Endothelial cell of umbilical vein (primary cell): ENCODE results near the gene ALAS2. TPM values are rescaled to one million over a fixed set of nuclear protein-coding genes. Genes with fewer than 3 reads are reported as not detected.

Experiments
- BruUV-seq: library from RNA; stranded (reverse); fragments of 400-500 nt; replicated peaks from 2 replicates; lab custom pipeline; 2021; lab: Mats Ljungman, UMichigan
- CTCF ChIA-PET: fragments of 300-600, 350-600 bp; sonication (Branson Sonifier 250); formaldehyde crosslinking; loops from one replicate; lab custom pipeline; 2021; ENCODE audit warnings: antibody characterized with exemption, inconsistent platforms; lab: Charles Lee
- POLR2A ChIA-PET: fragments of 300-600, 350-600 bp; sonication (Branson Sonifier 250); formaldehyde crosslinking; loops from one replicate; lab custom pipeline; 2021; ENCODE audit warnings: antibody characterized with exemption, inconsistent platforms; lab: Charles Lee
- DNase-seq: peaks from one replicate; pipeline ENCODE4 v3.0.0-alpha.2; 2011; ENCODE audit warnings: low read depth, low spot score
- FAIRE-seq: peaks from 2 replicates; lab custom pipeline; 2011; peaks lifted over from hg19 to GRCh38; lab: Jason Lieb, UNC
- H2AFZ ChIP-seq: 2 replicates; pipeline ENCODE4 v1.6.0; 2012; ENCODE audit warnings: low read depth, low read length, control low read depth, inconsistent platforms
- H3K27ac ChIP-seq: 2 replicates; pipeline ENCODE4 v1.5.1; 2011; ENCODE audit warnings: low read depth, mild to moderate bottlenecking, control low read depth, low read length, moderate library complexity; ENCODE audit not compliant: insufficient read depth
- H3K27me3 ChIP-seq, 2 experiments: 2 replicates each; pipeline versions ENCODE4 v1.6.0 to v1.6.1; 2011; ENCODE audit warnings: low read length in 2 of 2, mixed read lengths in 1 of 2; ENCODE audit not compliant: control insufficient read depth in 2 of 2, insufficient read depth in 2 of 2
- H3K36me3 ChIP-seq, 2 experiments: 2 replicates in 1 of 2; 3 replicates in 1 of 2; pipeline ENCODE4 v1.5.1; 2011; ENCODE audit warnings: low read length in 2 of 2, mild to moderate bottlenecking in 1 of 2, moderate library complexity in 1 of 2; ENCODE audit not compliant: control insufficient read depth in 2 of 2, insufficient read depth in 2 of 2; ENCODE audit errors: extremely low read depth in 1 of 2
- H3K4me1 ChIP-seq: 3 replicates; pipeline ENCODE4 v1.5.1; 2011; ENCODE audit warnings: mild to moderate bottlenecking, low read length; ENCODE audit not compliant: control insufficient read depth, insufficient read depth; ENCODE audit errors: extremely low read depth
- H3K4me2 ChIP-seq: 2 replicates; pipeline ENCODE4 v1.6.1; 2011; ENCODE audit warnings: low read length, control low read depth, mixed read lengths; ENCODE audit not compliant: insufficient read depth
- H3K4me3 ChIP-seq, 3 experiments: fragments of 200-600 bp in 1 of 3; sonication (generic), shearing (Covaris generic) in 1 of 3; replicated peaks in 1 of 3; 2 replicates each; pipeline ENCODE4 v1.5.1; 2011 to 2016; ENCODE audit warnings: control low read depth in 3 of 3, low read length in 3 of 3, mild to moderate bottlenecking in 2 of 3, inconsistent platforms in 1 of 3, low read depth in 1 of 3, moderate library complexity in 1 of 3; ENCODE audit not compliant: insufficient read depth in 1 of 3
- H3K79me2 ChIP-seq: 2 replicates; pipeline ENCODE4 v1.6.0; 2012; ENCODE audit warnings: low read length, inconsistent platforms; ENCODE audit not compliant: control insufficient read depth, insufficient read depth
- H3K9ac ChIP-seq: replicated peaks from 2 replicates; pipeline ENCODE3; 2011; ENCODE audit warnings: low read length, control low read depth; ENCODE audit not compliant: insufficient read depth; ENCODE audit errors: extremely low read depth
- H3K9me1 ChIP-seq: replicated peaks from 3 replicates; pipeline ENCODE4 v1.6.0; 2011; ENCODE audit warnings: mild to moderate bottlenecking, low read length; ENCODE audit not compliant: control insufficient read depth, insufficient read depth; ENCODE audit errors: extremely low read depth
- H3K9me3 ChIP-seq: replicated peaks from 2 replicates; pipeline ENCODE4 v1.5.1; 2012; ENCODE audit warnings: low read length, inconsistent platforms; ENCODE audit not compliant: control insufficient read depth, insufficient read depth
- H4K20me1 ChIP-seq: replicated peaks from 2 replicates; pipeline ENCODE3; 2011; ENCODE audit warnings: mild to moderate bottlenecking, low read length; ENCODE audit not compliant: control insufficient read depth, insufficient read depth; ENCODE audit errors: extremely low read depth
- EZH2 ChIP-seq: IDR thresholded peaks from 2 replicates; pipeline ENCODE4 v1.6.1; 2012; ENCODE audit warnings: borderline replicate concordance, low read depth, mild to moderate bottlenecking, moderate library complexity, low read length, inconsistent platforms; ENCODE audit not compliant: severe bottlenecking
- FOS ChIP-seq: IDR thresholded peaks from 2 replicates; pipeline ENCODE4 v1.6.1; 2011; ENCODE audit warnings: mild to moderate bottlenecking, low read length, moderate library complexity, borderline replicate concordance; ENCODE audit not compliant: insufficient read depth
- GATA2 ChIP-seq: IDR thresholded peaks from 2 replicates; pipeline ENCODE4 v1.7.0; 2011; ENCODE audit warnings: low read depth, mild to moderate bottlenecking, moderate library complexity, mixed read lengths, low read length; ENCODE audit not compliant: insufficient read length, insufficient read depth
- JUN ChIP-seq: IDR thresholded peaks from 2 replicates; pipeline ENCODE4 v1.6.1; 2011; ENCODE audit warnings: borderline replicate concordance, low read depth; ENCODE audit not compliant: insufficient read length, insufficient read depth
- MYC ChIP-seq: IDR thresholded peaks from one replicate; pipeline ENCODE4 v1.6.1; 2011; ENCODE audit warnings: mild to moderate bottlenecking, low read depth, low read length
- POLR2A ChIP-seq: IDR thresholded peaks from 2 replicates; pipeline ENCODE4 v1.6.1; 2012; ENCODE audit warnings: low read depth, mild to moderate bottlenecking, control low read depth, low read length
- POLR2AphosphoS5 ChIP-seq: IDR thresholded peaks from 2 replicates; pipeline ENCODE4 v1.6.1; 2012; ENCODE audit warnings: low read depth, mild to moderate bottlenecking, control low read depth, low read length, moderate library complexity; ENCODE audit not compliant: insufficient read depth
- dilution Hi-C: fragments of 300-500 bp; cut with MboI; formaldehyde crosslinking; loops from one replicate; pipeline ENCODE4 v1.15.0; 2019; ENCODE audit warnings: low sequenced_read_pairs; ENCODE audit not compliant: extremely low pct_ligation_motif_present
- intact Hi-C: fragments of 100-400 bp; cut with micrococcal nuclease; formaldehyde crosslinking; loops from one replicate; pipeline ENCODE4 v1.10.0; 2022
- polyA plus RNA-seq, 4 experiments: library from polyadenylated mRNA; depleted of rRNA in 3 of 4; stranded (reverse) in 3 of 4; unstranded in 1 of 4; fragments of >200 nt; gene quantifications; 2 replicates each; pipeline versions ENCODE4 v1.2.1 to v1.2.3, GENCODE V29; 2011 to 2012; ENCODE audit warnings: missing spikeins in 1 of 4
- total RNA-seq: library from RNA; stranded (reverse); gene quantifications from 2 replicates; pipeline ENCODE4 v1.2.3, GENCODE V29; 2021
- TF ChIP-seq, protein P1 (sequence below), 2 donors: IDR thresholded peaks; 1 replicate in 1 of 2; 2 replicates in 1 of 2; pipeline ENCODE4 v1.5.1; 2011; ENCODE audit warnings: low read length in 2 of 2, mild to moderate bottlenecking in 2 of 2, moderate library complexity in 2 of 2, control low read depth in 1 of 2, inconsistent platforms in 1 of 2, low read depth in 1 of 2; ENCODE audit not compliant: insufficient read depth in 1 of 2; ENCODE audit errors: extremely low read depth in 1 of 2
- TF ChIP-seq, protein P2 (sequence below): IDR thresholded peaks from 2 replicates; pipeline ENCODE4 v1.6.1; 2011; ENCODE audit not compliant: insufficient read depth, insufficient read length

The ALAS2 gene
- total and polyA plus RNA-seq, 2 donors (not counting 3 experiments of a cell fraction or from before 2014, with no cell fraction given), result not detected

DNA sequence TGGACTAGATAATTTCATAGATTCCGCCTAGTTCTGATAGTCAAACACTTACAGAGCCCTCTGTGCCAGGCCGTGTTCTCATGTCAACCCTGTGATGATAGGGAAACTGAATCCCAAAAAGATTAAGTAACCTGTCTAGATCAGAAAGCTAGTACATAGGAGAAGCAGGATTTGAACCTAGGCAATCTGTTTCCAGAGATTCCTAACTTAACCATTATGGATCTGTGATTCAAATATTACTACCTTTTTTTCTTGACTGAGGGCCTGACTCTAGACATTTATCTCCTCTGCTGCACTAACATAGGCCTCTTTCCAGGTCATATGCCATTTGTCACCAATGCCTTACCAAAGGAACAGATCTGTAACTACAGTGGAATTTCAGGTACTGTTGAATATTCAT, 1.5 kb downstream of the ALAS2 start:
- intact Hi-C loops, result no loop called here
- Histone ChIP-seq H3K27me3 (peaks cover 0 to 2% of the 10 kb centered on the region in 2 experiments), H3K4me2 (no peak overlapping the region), H3K4me3 (no peak overlapping the region), H2AFZ (no peak overlapping the region), H4K20me1 (no peaks in the 10 kb centered on the region), H3K9me1 (no peaks in the 10 kb centered on the region), H3K9ac (no peak overlapping the region), H3K27ac (no peak overlapping the region), H3K9me3 (no peaks in the 10 kb centered on the region), H3K79me2 (no peaks in the 10 kb centered on the region), H3K36me3 (no peaks in the 10 kb centered on the region), H3K4me1 (no peaks in the 10 kb centered on the region)
- no peak for DNase-seq
- CTCF ChIA-PET, result no interaction called here
- POLR2A ChIA-PET, result no interaction called here
- no peak for FAIRE-seq
- dilution Hi-C loops, result no loop called here
- no TSS peak for BruUV-seq
- TF ChIP-seq, protein P1, sequence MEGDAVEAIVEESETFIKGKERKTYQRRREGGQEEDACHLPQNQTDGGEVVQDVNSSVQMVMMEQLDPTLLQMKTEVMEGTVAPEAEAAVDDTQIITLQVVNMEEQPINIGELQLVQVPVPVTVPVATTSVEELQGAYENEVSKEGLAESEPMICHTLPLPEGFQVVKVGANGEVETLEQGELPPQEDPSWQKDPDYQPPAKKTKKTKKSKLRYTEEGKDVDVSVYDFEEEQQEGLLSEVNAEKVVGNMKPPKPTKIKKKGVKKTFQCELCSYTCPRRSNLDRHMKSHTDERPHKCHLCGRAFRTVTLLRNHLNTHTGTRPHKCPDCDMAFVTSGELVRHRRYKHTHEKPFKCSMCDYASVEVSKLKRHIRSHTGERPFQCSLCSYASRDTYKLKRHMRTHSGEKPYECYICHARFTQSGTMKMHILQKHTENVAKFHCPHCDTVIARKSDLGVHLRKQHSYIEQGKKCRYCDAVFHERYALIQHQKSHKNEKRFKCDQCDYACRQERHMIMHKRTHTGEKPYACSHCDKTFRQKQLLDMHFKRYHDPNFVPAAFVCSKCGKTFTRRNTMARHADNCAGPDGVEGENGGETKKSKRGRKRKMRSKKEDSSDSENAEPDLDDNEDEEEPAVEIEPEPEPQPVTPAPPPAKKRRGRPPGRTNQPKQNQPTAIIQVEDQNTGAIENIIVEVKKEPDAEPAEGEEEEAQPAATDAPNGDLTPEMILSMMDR (IDR thresholded peaks at IDR 0.05; ENCODE audit: extremely low read depth in 1 of 2, insufficient read depth in 1 of 2, low read depth in 1 of 2, low read length in 2 of 2), result no peak
- TF ChIP-seq JUN (no peak), POLR2A (no peak), FOS (no peak), GATA2 (no peak)
- TF ChIP-seq, protein P2, sequence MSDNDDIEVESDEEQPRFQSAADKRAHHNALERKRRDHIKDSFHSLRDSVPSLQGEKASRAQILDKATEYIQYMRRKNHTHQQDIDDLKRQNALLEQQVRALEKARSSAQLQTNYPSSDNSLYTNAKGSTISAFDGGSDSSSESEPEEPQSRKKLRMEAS, result no peak

DNA sequence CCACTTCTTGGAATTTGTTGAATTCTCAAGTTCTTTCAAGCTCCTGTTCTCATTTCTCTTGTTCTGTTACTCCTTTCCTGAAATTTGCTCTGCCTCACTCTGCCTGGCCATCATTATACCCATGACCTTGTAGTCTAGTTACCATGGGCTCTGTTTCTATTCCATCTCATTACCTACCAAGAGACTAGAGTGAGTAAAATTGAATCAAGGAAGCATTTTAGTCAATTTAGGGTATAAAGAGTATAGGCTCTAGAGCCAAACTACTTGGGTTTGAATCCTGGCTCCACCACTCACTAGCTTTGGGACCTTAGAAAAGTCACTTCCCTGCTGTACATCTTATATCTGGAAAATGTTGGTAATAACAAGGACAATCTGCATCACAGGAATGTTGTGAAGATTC, 2.2 kb downstream of the ALAS2 start:
- no TSS peak for BruUV-seq
- Histone ChIP-seq H4K20me1 (no peaks in the 10 kb centered on the region), H3K27ac (no peak overlapping the region), H3K9ac (no peak overlapping the region), H3K9me1 (no peaks in the 10 kb centered on the region), H3K79me2 (no peaks in the 10 kb centered on the region), H3K27me3 (peaks cover 0 to 2% of the 10 kb centered on the region in 2 experiments), H3K4me2 (no peak overlapping the region), H3K4me1 (no peaks in the 10 kb centered on the region), H3K9me3 (no peaks in the 10 kb centered on the region), H2AFZ (no peak overlapping the region), H3K36me3 (no peaks in the 10 kb centered on the region), H3K4me3 (no peak overlapping the region)
- CTCF ChIA-PET, result no interaction called here
- DNase-seq (no peak), FAIRE-seq (no peak)
- intact Hi-C loops, result no loop called here
- POLR2A ChIA-PET, result no interaction called here
- dilution Hi-C loops, result no loop called here
- no peak for TF ChIP-seq FOS
- TF ChIP-seq, protein P2, result no peak
- TF ChIP-seq EZH2, result no peak
- no peak for TF ChIP-seq GATA2
- TF ChIP-seq POLR2AphosphoS5, result no peak
- no peak for TF ChIP-seq POLR2A
- TF ChIP-seq MYC, result no peak
- TF ChIP-seq, protein P1 (IDR thresholded peaks at IDR 0.05; ENCODE audit: extremely low read depth in 1 of 2, insufficient read depth in 1 of 2, low read depth in 1 of 2, low read length in 2 of 2), result no peak
- no peak for TF ChIP-seq JUN
